GM21825 (cell line): ENCODE measurements around the gene SHC3.

ENCODE experiments used
- ATAC-seq: cut with Tn5 transposase; IDR thresholded peaks from one replicate; pipeline ENCODE4 v1.9.1; 2021; ENCODE audit warnings: mild to moderate bottlenecking, moderate library complexity; ENCODE audit not compliant: unreplicated experiment

SHC3 gene

GRCh38 chr9:88990041-88990728 is 188.4 kb downstream of the SHC3 start:
- no peak for ATAC-seq

GRCh38 chr9:88988796-88989641 is 189.6 kb downstream of the SHC3 start:
- no peak for ATAC-seq

- no peak for ATAC-seq
Measured at GRCh38 chr9:88987661-88988060, 191.0 kb downstream of the SHC3 start.

GRCh38 chr9:88986776-88987175 is 191.8 kb downstream of the SHC3 start:
- ATAC-seq = no peak

GRCh38 chr9:88985616-88986015 is 193.0 kb downstream of the SHC3 start:
- ATAC-seq = no peak

GRCh38 chr9:88984543-88984883 is 194.1 kb downstream of the SHC3 start:
- no peak for ATAC-seq

- ATAC-seq = no peak
Measured at GRCh38 chr9:88983865-88984542, 194.6 kb downstream of the SHC3 start.

GRCh38 chr9:88980740-88981203 is 197.8 kb downstream of the SHC3 start:
- no peak for ATAC-seq

- no peak for ATAC-seq
Measured at GRCh38 chr9:88979791-88980190, 198.8 kb downstream of the SHC3 start.

- no peak for ATAC-seq
Measured at GRCh38 chr9:88979021-88979420, 199.6 kb downstream of the SHC3 start.

- ATAC-seq = no peak
Measured at GRCh38 chr9:88978034-88978433, 200.6 kb downstream of the SHC3 start.

- no peak for ATAC-seq
Measured at GRCh38 chr9:88976890-88977257, 201.7 kb downstream of the SHC3 start.

- ATAC-seq = no peak
Measured at GRCh38 chr9:88975966-88976889, 202.4 kb downstream of the SHC3 start.

GRCh38 chr9:88974641-88975040 is 204.0 kb downstream of the SHC3 start:
- no peak for ATAC-seq

- no peak for ATAC-seq
Measured at GRCh38 chr9:88973281-88974045, 205.2 kb downstream of the SHC3 start.

- ATAC-seq = no peak
Measured at GRCh38 chr9:88972401-88972800, 206.2 kb downstream of the SHC3 start.

- no peak for ATAC-seq
Measured at GRCh38 chr9:88971131-88971960, 207.3 kb downstream of the SHC3 start.

- ATAC-seq = no peak
Measured at GRCh38 chr9:88969646-88970373, 208.8 kb downstream of the SHC3 start.
